OCI-LY1 (cell line): ENCODE data around the gene CLN3.

ENCODE experiments used
- H2AFZ ChIP-seq: fragments of 200-600 bp; sonication (generic), shearing (Covaris generic); 2 replicates; pipeline ENCODE4 v1.6.0; 2014; ENCODE audit warnings: antibody characterized with exemption, mild to moderate bottlenecking, low read length
- H3F3A ChIP-seq: fragments of 200-600 bp; sonication (generic), shearing (Covaris generic); 2 replicates; pipeline ENCODE4 v1.6.0; 2014; ENCODE audit warnings: mild to moderate bottlenecking, antibody characterized with exemption, low read length, moderate library complexity; ENCODE audit not compliant: insufficient read depth
- H3K27ac ChIP-seq: fragments of 200-600 bp; sonication (generic); 2 replicates; pipeline ENCODE4 v1.5.1; 2014; ENCODE audit warnings: low read length, mixed run types, mild to moderate bottlenecking, low read depth; ENCODE audit not compliant: poor library complexity, severe bottlenecking
- H3K27me3 ChIP-seq: fragments of 200-600 bp; sonication (generic); 2 replicates; pipeline ENCODE4 v1.6.0; 2014; ENCODE audit warnings: antibody characterized with exemption, mild to moderate bottlenecking, low read length, moderate library complexity; ENCODE audit not compliant: insufficient read depth
- H3K36me3 ChIP-seq: fragments of 200-600 bp; sonication (generic); 2 replicates; pipeline ENCODE4 v1.6.1; 2014; ENCODE audit warnings: mild to moderate bottlenecking, antibody characterized with exemption, low read length, moderate library complexity, mixed read lengths; ENCODE audit not compliant: insufficient read depth
- H3K4me1 ChIP-seq: fragments of 200-600 bp; sonication (generic); 2 replicates; pipeline ENCODE4 v1.5.1; 2014; ENCODE audit warnings: mild to moderate bottlenecking, low read length, moderate library complexity; ENCODE audit not compliant: insufficient read depth, severe bottlenecking
- H3K4me2 ChIP-seq: fragments of 200-600 bp; sonication (generic), shearing (Covaris generic); 2 replicates; pipeline ENCODE4 v1.6.1; 2014; ENCODE audit warnings: low read length
- H3K4me3 ChIP-seq: fragments of 200-600 bp; sonication (generic); 2 replicates; pipeline ENCODE4 v1.5.1; 2014; ENCODE audit warnings: low read length, low read depth, mild to moderate bottlenecking, mixed read lengths; ENCODE audit not compliant: poor library complexity, severe bottlenecking
- H3K79me2 ChIP-seq: fragments of 200-600 bp; shearing (Covaris generic); 2 replicates; pipeline ENCODE4 v1.6.1; 2016; ENCODE audit warnings: mixed run types, low read length, mixed read lengths; ENCODE audit not compliant: insufficient read depth
- H3K9ac ChIP-seq: fragments of 200-600 bp; sonication (generic), shearing (Covaris generic); 2 replicates; pipeline ENCODE4 v1.6.1; 2014; ENCODE audit warnings: mild to moderate bottlenecking, low read length, mixed read lengths
- H3K9me2 ChIP-seq: fragments of 200-600 bp; sonication (generic), shearing (Covaris generic); 2 replicates; pipeline ENCODE4 v1.6.1; 2014; ENCODE audit warnings: low read depth, mild to moderate bottlenecking, low read length, mixed read lengths
- H3K9me3 ChIP-seq: fragments of 200-600 bp; shearing (Covaris generic); 2 replicates; pipeline ENCODE4 v1.6.1; 2014; ENCODE audit warnings: low read length, mixed read lengths
- H4K20me1 ChIP-seq: fragments of 200-600 bp; sonication (generic), shearing (Covaris generic); 2 replicates; pipeline ENCODE4 v1.6.0; 2016; ENCODE audit warnings: mild to moderate bottlenecking, low read length; ENCODE audit not compliant: insufficient read depth
- CTCF ChIP-seq: fragments of 200-600 bp; sonication (generic), shearing (Covaris generic); IDR thresholded peaks from 2 replicates; pipeline ENCODE4 v1.5.1; 2017; ENCODE audit warnings: mild to moderate bottlenecking, antibody characterized with exemption, low read length, moderate library complexity, mixed read lengths
- EZH2 ChIP-seq: fragments of 200-600 bp; sonication (generic), shearing (Covaris generic); IDR thresholded peaks from 2 replicates; pipeline ENCODE4 v1.8.0; 2017; ENCODE audit warnings: borderline replicate concordance, mixed run types, mild to moderate bottlenecking, antibody characterized with exemption, low read length, moderate library complexity, mixed read lengths

Gene CLN3

DNA sequence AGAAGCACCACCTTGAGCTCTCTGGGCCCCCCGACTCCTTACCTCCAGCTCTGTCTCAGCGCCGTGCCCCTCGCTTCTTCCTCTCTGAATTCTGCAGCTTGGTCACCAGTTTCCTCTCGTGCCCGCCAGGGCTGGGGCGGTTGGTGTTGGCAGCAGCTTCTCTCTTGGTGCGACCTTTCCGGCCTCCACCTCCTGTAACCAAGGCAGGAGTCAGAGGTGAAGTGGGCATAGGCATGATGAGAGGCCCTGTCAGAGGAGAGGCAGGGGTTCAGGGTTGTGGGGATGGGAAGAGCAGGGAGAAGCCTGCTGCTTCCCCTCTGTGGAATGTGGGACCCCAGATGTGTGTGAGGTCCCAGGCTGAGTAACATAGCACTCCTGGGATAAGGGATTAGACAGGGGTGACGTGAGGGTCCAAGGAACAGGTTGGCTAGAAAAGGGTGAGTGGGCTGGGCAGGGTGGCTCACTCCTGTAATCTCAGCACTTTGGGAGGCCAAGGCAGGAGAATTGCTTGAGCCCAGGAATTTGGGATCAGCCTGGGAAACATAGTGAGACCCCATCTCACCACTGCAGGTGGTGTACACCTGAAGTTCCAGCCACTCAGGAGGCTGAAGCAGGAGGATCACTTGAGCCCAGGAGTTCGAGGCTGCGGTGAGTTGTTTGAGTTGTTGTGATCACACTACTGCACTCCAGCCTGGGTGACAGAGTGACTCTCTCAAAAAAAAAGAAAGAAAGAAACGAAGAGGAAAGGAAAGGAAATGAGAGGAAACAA is 46.3 kb upstream of the CLN3 start:
- no peaks in the 10 kb centered on the region for H3F3A ChIP-seq
- H3K27me3 ChIP-seq, result peaks cover 3% of the 10 kb centered on the region; the same call in 1 of the 2 replicates
- no peaks in the 10 kb centered on the region for H3K4me1 ChIP-seq
- no peak overlapping the region for H3K4me2 ChIP-seq
- H3K27ac ChIP-seq, result no peak overlapping the region
- H3K9me3 ChIP-seq, result no peaks in the 10 kb centered on the region
- H4K20me1 ChIP-seq, result no peaks in the 10 kb centered on the region
- TF ChIP-seq CTCF, result no peak
- TF ChIP-seq EZH2, result no peak
- no peak overlapping the region for H3K4me3 ChIP-seq
- H3K79me2 ChIP-seq, result no peaks in the 10 kb centered on the region
- no peaks in the 10 kb centered on the region for H3K36me3 ChIP-seq
- no peak overlapping the region for H2AFZ ChIP-seq
- no peak overlapping the region for H3K9ac ChIP-seq
- no peaks in the 10 kb centered on the region for H3K9me2 ChIP-seq

- H3K4me3 ChIP-seq, result no peak overlapping the region
- no peak for TF ChIP-seq CTCF
- no peak overlapping the region for H2AFZ ChIP-seq
- no peaks in the 10 kb centered on the region for H3K36me3 ChIP-seq
- H3K4me1 ChIP-seq, result no peaks in the 10 kb centered on the region
- H3K4me2 ChIP-seq, result no peak overlapping the region
- no peaks in the 10 kb centered on the region for H4K20me1 ChIP-seq
- H3K79me2 ChIP-seq, result no peaks in the 10 kb centered on the region
- no peaks in the 10 kb centered on the region for H3K9me2 ChIP-seq
- H3K9me3 ChIP-seq, result no peaks in the 10 kb centered on the region
- no peaks in the 10 kb centered on the region for H3F3A ChIP-seq
- no peak overlapping the region for H3K9ac ChIP-seq
- H3K27me3 ChIP-seq, result peaks cover 3% of the 10 kb centered on the region; the same call in 1 of the 2 replicates
- no peak overlapping the region for H3K27ac ChIP-seq
These were observed 45.2 kb upstream of the CLN3 start for GRCh38 chr16:28537076-28537475.

DNA sequence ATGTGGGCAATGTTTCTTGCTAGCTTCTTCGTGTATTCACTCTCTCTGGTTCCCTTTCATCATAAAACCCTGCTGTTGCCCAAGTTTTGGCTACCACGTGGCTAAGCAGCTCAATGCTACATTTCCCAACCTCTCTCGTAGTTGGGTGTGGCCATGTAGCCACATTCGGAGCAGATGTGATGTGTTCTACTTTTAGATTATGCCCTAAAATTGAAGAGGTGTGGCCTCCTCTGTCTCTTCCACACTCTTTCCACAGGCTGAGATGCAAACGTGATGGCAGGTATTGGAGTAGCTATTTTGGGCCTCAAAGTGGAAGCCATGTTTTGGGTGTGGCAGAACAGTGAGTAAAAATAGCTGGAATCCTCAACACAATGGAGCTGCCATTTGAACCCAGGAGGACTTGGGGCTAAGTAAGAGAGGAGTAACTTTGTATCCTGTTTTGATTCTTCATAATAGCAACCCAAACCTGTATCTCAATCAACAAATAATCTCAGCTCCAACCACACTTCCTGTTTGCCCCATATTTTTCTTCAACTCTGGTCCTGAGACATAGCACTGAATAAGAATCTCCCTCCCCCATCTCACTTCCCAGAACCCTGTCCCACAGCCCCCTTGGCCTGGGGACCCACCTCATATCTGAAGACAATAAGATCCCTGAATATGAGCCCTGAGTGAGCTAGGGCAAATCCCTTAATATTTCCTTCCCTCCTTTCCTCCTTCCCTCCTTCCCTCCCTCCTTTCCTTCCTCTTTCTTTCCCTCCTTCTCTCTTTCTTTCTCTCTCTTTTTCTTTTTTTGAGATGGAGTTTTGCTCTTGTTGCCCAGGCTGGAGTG is 42.9 kb upstream of the CLN3 start:
- Histone ChIP-seq H3K9ac (no peak overlapping the region), H3K4me3 (no peak overlapping the region), H3K27ac (no peak overlapping the region), H3K79me2 (no peaks in the 10 kb centered on the region), H4K20me1 (no peaks in the 10 kb centered on the region), H3K36me3 (no peaks in the 10 kb centered on the region), H3K4me2 (no peak overlapping the region), H3K9me3 (no peaks in the 10 kb centered on the region), H3K9me2 (no peaks in the 10 kb centered on the region), H3F3A (no peaks in the 10 kb centered on the region), H3K4me1 (no peaks in the 10 kb centered on the region), H3K27me3 (no peaks in the 10 kb centered on the region; the same call in 1 of the 2 replicates), H2AFZ (no peak overlapping the region)
- TF ChIP-seq CTCF (no peak), EZH2 (no peak)
